Peyer's patch (tissue), 4 donors: ENCODE data around the gene RAI2.

Source experiments
- CTCF ChIP-seq, 6 experiments: fragments of 450-650 bp in 4 of 6; fragments of 200-600 bp in 2 of 6; sonication (generic) in 1 of 6; IDR thresholded peaks; one replicate each; pipeline ENCODE4 v1.5.1; 2017 to 2019; ENCODE audit warnings: antibody characterized with exemption in 6 of 6, mild to moderate bottlenecking in 3 of 6, moderate library complexity in 1 of 6
- POLR2A ChIP-seq, 2 donors: fragments of 450-650 bp; IDR thresholded peaks; one replicate each; pipeline ENCODE4 v1.5.1; 2017; ENCODE audit warnings: antibody characterized with exemption in 2 of 2, mild to moderate bottlenecking in 2 of 2, moderate library complexity in 2 of 2

DNA sequence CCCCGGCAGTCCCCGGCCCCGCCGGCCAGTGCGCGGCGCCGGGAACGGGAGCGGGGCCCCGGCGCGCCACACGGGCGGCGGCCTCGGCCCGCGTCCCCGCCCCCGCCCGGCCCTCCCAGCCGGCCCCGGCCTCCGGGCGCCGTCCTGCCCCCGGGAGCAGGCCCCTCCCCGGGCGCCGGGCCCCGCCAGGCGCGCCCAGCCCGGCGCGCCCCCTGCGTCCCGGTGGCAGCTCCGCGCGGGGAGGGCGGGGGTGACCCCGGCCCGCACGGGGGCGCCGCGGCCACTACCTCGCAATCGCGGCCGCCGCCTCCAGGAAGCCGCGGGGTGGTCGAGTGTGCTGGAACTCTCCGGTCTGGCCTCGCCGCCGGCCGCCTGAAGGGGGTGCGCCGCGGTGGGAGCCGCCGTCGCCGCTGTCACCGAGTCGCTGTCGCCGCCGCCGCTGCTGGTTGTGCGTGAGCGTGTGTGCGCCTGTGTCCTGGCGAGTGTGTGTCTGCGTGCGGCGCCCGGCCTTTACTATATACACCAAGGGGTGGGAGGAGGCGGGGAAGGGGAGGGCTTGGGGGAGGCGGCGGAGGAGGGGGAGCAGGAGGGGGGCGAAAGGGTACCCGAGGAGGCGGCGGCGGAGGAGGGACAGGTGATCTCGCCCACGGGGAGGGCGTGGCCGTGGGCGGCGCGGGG is at the start of gene RAI2:
- TF ChIP-seq CTCF (IDR thresholded peaks at IDR 0.05) (no peak), POLR2A (IDR thresholded peaks at IDR 0.05) (no peak)
